ENCODE measurements around the gene MAP2K3.
A peak's percentile ranks its signal among the peaks of the same experiment; 100 is the strongest.

The MAP2K3 gene

GRCh38 chr17:21272250-21272649, 12.3 kb upstream of the MAP2K3 start:
- H3K27ac Mint-ChIP-seq: no peak overlapping the region
- peaks cover 29% of the 10 kb centered on the region for H3K27me3 Mint-ChIP-seq (ENCODE audit: low read depth)
- peaks cover 14% of the 10 kb centered on the region for H3K4me1 Mint-ChIP-seq
- H3K36me3 Mint-ChIP-seq (ENCODE audit: low read depth): no peaks in the 10 kb centered on the region
- TF ChIP-seq CTCF (IDR thresholded peaks at IDR 0.05; ENCODE audit: unreplicated experiment in 3 of 3): no peak
- H3K9me3 Mint-ChIP-seq: no peaks in the 10 kb centered on the region
- no peak overlapping the region for H3K4me3 Mint-ChIP-seq

GRCh38 chr17:21272881-21273792, 11.4 kb upstream of the MAP2K3 start:
- no peak for TF ChIP-seq CTCF (IDR thresholded peaks at IDR 0.05; ENCODE audit: unreplicated experiment in 3 of 3)
- Mint-ChIP-seq H3K4me3 (peak overlapping the region; percentile 35 to 53 (median 37)), H3K36me3 (ENCODE audit: low read depth) (no peaks in the 10 kb centered on the region), H3K27me3 (ENCODE audit: low read depth) (peaks cover 31% of the 10 kb centered on the region), H3K9me3 (no peaks in the 10 kb centered on the region), H3K4me1 (peaks cover 14% of the 10 kb centered on the region), H3K27ac (no peak overlapping the region)

- H3K36me3 Mint-ChIP-seq (ENCODE audit: low read depth): no peaks in the 10 kb centered on the region
- no peaks in the 10 kb centered on the region for H3K9me3 Mint-ChIP-seq
- H3K4me1 Mint-ChIP-seq: peaks cover 14% of the 10 kb centered on the region
- H3K4me3 Mint-ChIP-seq: peak overlapping the region; percentile 85 to 93 (median 90)
- peaks cover 43% of the 10 kb centered on the region for H3K27me3 Mint-ChIP-seq (ENCODE audit: low read depth)
- peak overlapping the region; percentile 9 to 49 (median 32) for H3K27ac Mint-ChIP-seq
- TF ChIP-seq CTCF (IDR thresholded peaks at IDR 0.05; ENCODE audit: unreplicated experiment in 3 of 3): no peak
These were observed 9.4 kb upstream of the MAP2K3 start for GRCh38 chr17:21275047-21275578.

GRCh38 chr17:21275579-21276263, 8.8 kb upstream of the MAP2K3 start:
- peak overlapping the region; percentile 85 to 93 (median 90) for H3K4me3 Mint-ChIP-seq
- peaks cover 14% of the 10 kb centered on the region for H3K4me1 Mint-ChIP-seq
- H3K27ac Mint-ChIP-seq: peak overlapping the region in 1 of 3 experiments; percentile 49
- TF ChIP-seq CTCF (IDR thresholded peaks at IDR 0.05; ENCODE audit: unreplicated experiment in 3 of 3): peak in 1 of 3 experiments; percentile 5
- H3K9me3 Mint-ChIP-seq: no peaks in the 10 kb centered on the region
- H3K27me3 Mint-ChIP-seq (ENCODE audit: low read depth): peaks cover 47% of the 10 kb centered on the region
- no peaks in the 10 kb centered on the region for H3K36me3 Mint-ChIP-seq (ENCODE audit: low read depth)

- Mint-ChIP-seq H3K9me3 (no peaks in the 10 kb centered on the region), H3K27me3 (ENCODE audit: low read depth) (peaks cover 47% of the 10 kb centered on the region), H3K27ac (peak overlapping the region in 1 of 3 experiments; percentile 75), H3K36me3 (ENCODE audit: low read depth) (no peaks in the 10 kb centered on the region), H3K4me1 (peaks cover 14% of the 10 kb centered on the region), H3K4me3 (peak overlapping the region; percentile 85 to 93 (median 90))
- TF ChIP-seq CTCF (IDR thresholded peaks at IDR 0.05; ENCODE audit: unreplicated experiment in 3 of 3): no peak
These were observed 8.3 kb upstream of the MAP2K3 start for GRCh38 chr17:21276264-21276588.
